NT2/D1 (cell line): ENCODE results near the gene TRAF1.

Source experiments
- SUZ12 ChIP-seq: IDR thresholded peaks from 2 replicates; pipeline ENCODE4 v1.6.1; 2011; ENCODE audit not compliant: insufficient read length, insufficient read depth; ENCODE audit errors: extremely low read depth
- YY1 ChIP-seq: IDR thresholded peaks from 2 replicates; pipeline ENCODE4 v1.6.1; 2011; ENCODE audit not compliant: insufficient read length, insufficient read depth
- ZNF274 ChIP-seq: IDR thresholded peaks from 2 replicates; pipeline ENCODE4 v1.6.1; 2011; ENCODE audit warnings: mild to moderate bottlenecking, low read depth, low read length

DNA sequence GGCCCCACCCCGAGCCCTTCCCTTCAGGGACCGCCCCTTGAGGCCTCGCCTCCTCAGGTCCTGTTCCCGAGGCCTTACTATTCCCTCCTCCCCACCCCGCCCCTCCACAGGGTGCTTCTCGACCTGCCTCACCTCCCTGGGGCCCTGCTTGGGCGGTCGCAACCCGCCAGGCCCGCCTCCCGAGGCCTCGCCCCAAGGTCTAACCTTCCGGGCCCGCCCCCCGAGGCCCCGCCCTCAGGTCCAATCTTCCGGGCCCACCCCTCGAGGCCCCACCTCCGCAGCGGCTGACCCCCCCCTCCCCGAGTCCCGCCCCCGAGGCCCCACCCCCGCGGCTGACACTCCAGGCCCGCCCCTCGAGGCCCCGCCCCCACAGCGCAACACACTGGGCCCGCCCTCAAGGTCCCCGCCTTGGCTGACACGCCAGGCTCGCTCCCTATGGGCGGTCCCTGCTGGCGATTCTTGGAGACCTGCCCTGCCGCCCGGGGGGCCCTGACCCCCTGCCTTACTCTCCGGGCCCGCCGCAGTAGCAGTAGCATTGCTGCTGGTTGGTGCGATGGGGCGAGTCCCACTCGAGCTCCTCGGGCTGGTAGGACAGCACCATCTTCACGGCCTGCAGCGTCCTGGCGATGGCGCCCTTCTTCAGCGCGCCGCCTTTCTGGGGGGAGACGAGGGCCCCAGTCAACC is 57.8 kb downstream of the TRAF1 start:
- TF ChIP-seq YY1 (no peak), ZNF274 (no peak), SUZ12 (no peak)
